ENCODE results near the gene SDK2. TPM values are rescaled to one million over a fixed set of nuclear protein-coding genes. Genes with fewer than 3 reads are reported as not detected.

The SDK2 gene
- total and polyA plus RNA-seq, 4 experiments from 2014 or later = 0.49 to 2.9 (median 2.2) TPM; not detected in 1

DNA sequence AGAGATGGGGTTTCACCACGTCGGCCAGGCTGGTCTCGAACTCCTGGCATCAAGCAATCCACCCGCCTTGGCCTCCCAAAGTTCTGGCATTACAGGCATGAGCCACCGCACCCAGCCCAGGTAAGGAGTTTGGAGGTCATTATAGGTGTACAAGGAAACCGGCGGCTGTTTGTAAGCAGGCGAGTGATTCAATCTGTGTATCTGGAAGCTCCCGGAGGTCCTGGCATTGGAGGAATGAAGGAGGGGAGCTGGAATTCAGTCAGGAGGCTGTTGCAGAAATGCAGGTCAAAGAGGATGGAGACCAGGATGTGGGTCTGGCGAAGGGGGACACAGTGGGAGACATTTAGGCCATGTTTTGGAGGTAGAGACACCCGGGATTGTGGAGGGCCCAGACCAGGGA lies 351.2 kb downstream of the SDK2 start:
- H3K36me3 Mint-ChIP-seq = no peaks in the 10 kb centered on the region

DNA sequence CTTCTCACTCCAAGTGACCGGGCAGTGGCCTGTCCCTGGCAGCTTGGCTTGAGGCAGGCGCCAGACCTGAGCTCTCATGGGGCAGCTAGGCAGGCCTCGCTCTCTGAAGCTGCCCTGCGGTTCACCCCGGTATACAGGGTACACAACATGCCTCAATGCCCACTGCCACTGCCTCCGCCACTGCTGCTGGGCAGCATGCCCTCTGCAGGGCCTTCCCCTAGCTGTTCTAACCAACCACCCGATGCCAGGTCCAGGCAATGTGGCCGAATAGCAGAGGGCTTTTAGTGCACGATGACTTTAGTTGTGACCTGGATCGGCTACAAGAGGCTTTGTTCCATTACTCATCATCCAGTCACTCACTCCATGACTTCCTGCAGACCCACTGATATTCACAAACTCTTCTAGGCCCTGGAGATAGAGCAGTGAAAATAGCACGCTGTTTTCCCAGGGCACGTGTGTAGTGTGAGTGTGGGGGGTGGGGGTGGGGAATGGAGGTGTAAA lies 352.2 kb downstream of the SDK2 start:
- H3K27ac Mint-ChIP-seq = no peak overlapping the region
- H3K4me3 Mint-ChIP-seq = no peak overlapping the region
- H3K27me3 Mint-ChIP-seq = peaks cover 0 to 1% of the 10 kb centered on the region in 2 donors
- no peak for DNase-seq
- Histone ChIP-seq H3K4me3 (ENCODE audit: low read length in 2 of 2) (no peak overlapping the region), H3K4me1 (ENCODE audit: insufficient read depth, low read length) (peaks cover 10% of the 10 kb centered on the region), H3K36me3 (ENCODE audit: insufficient read depth, low read length) (no peaks in the 10 kb centered on the region), H3K9me3 (ENCODE audit: control insufficient read depth in 1 of 2, low read length in 2 of 2) (no peaks in the 10 kb centered on the region), H3K27ac (ENCODE audit: low read depth, low read length) (no peak overlapping the region), H3K27me3 (ENCODE audit: insufficient read depth, low read length) (no peaks in the 10 kb centered on the region)
- no peaks in the 10 kb centered on the region for H3K9me3 Mint-ChIP-seq
- intact Hi-C loops (cut with micrococcal nuclease) = no loop called here
- H3K4me1 Mint-ChIP-seq = peaks cover 7 to 16% (median 11%) of the 10 kb centered on the region in 4 donors
- ChIA-PET CTCF (ENCODE audit: partially characterized antibody) (no interaction called here), POLR2A (ENCODE audit: partially characterized antibody) (no interaction called here)
- H3K36me3 Mint-ChIP-seq = no peaks in the 10 kb centered on the region

More for the DNA sequence above, 351.2 kb downstream of the SDK2 start:
- peaks cover 0 to 1% of the 10 kb centered on the region in 2 donors for H3K27me3 Mint-ChIP-seq
- CTCF ChIA-PET (ENCODE audit: partially characterized antibody) = interaction anchor here (0.6 kb wide), 1 partner anchor 48 kb away, joined by 5 read pairs; no protein-coding TSS in a partner anchor
- Histone ChIP-seq H3K36me3 (ENCODE audit: insufficient read depth, low read length) (no peaks in the 10 kb centered on the region), H3K27me3 (ENCODE audit: insufficient read depth, low read length) (no peaks in the 10 kb centered on the region), H3K4me1 (ENCODE audit: insufficient read depth, low read length) (peaks cover 10% of the 10 kb centered on the region), H3K9me3 (ENCODE audit: control insufficient read depth in 1 of 2, low read length in 2 of 2) (no peaks in the 10 kb centered on the region), H3K4me3 (ENCODE audit: low read length in 2 of 2) (no peak overlapping the region), H3K27ac (ENCODE audit: low read depth, low read length) (no peak overlapping the region)
- H3K4me1 Mint-ChIP-seq = peaks cover 7 to 16% (median 12%) of the 10 kb centered on the region in 4 donors
- no peak overlapping the region for H3K27ac Mint-ChIP-seq
- intact Hi-C loops (cut with micrococcal nuclease) = no loop called here
- H3K4me3 Mint-ChIP-seq = no peak overlapping the region
- POLR2A ChIA-PET (ENCODE audit: partially characterized antibody) = no interaction called here
- no peak for DNase-seq
- no peaks in the 10 kb centered on the region for H3K9me3 Mint-ChIP-seq

DNA sequence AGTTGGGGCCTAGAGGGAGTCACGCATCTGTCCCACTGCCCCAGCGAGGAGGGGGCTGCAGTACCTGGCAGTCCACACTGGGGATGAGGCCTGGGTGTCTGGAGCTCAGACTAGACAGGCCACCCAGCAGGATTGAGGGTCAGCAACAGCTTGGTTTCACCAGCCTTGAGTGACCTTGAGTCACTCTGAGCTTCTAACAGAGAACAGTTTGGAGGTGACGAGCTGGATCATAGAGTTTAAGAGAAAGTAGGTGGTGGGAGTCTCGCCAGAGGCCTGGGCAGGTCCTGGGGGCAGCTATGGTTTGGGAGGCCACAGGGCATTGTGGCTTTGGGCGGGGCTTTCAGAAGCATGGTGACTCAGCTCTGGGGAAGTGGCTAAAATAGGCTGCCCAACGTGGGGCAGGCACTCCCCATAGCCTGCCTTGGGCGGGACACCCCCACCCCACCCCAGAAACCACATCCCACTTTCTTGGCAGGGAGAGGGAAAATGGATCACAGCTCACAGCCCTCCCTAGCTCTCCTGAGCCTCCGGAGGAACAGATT lies 352.9 kb downstream of the SDK2 start:
- no peak overlapping the region for H3K27ac ChIP-seq (ENCODE audit: low read depth, low read length)
- DNase-seq = no peak
- Mint-ChIP-seq H3K36me3 (no peaks in the 10 kb centered on the region), H3K4me3 (peak overlapping the region in 2 of 8 donors; percentile 10 to 31), H3K4me1 (peaks cover 7 to 16% (median 11%) of the 10 kb centered on the region in 4 donors), H3K27me3 (peaks cover 0 to under 1% of the 10 kb centered on the region in 2 donors), H3K9me3 (no peaks in the 10 kb centered on the region), H3K27ac (peak overlapping the region in 2 of 7 donors; percentile 27 to 37)
- intact Hi-C loops (cut with micrococcal nuclease) = no loop called here
- H3K27me3 ChIP-seq (ENCODE audit: insufficient read depth, low read length) = no peaks in the 10 kb centered on the region
- ChIA-PET POLR2A (ENCODE audit: partially characterized antibody) (no interaction called here), CTCF (ENCODE audit: partially characterized antibody) (interaction anchor here (0.7 to 1.3 kb wide), 2 partner anchors 9 to 20 kb away, joined by 3 to 4 read pairs; no protein-coding TSS in a partner anchor)
- no peak overlapping the region for H3K4me3 ChIP-seq (ENCODE audit: low read length in 2 of 2)
- no peaks in the 10 kb centered on the region for H3K9me3 ChIP-seq (ENCODE audit: control insufficient read depth in 1 of 2, low read length in 2 of 2)
- peaks cover 10% of the 10 kb centered on the region for H3K4me1 ChIP-seq (ENCODE audit: insufficient read depth, low read length)
- no peaks in the 10 kb centered on the region for H3K36me3 ChIP-seq (ENCODE audit: insufficient read depth, low read length)

DNA sequence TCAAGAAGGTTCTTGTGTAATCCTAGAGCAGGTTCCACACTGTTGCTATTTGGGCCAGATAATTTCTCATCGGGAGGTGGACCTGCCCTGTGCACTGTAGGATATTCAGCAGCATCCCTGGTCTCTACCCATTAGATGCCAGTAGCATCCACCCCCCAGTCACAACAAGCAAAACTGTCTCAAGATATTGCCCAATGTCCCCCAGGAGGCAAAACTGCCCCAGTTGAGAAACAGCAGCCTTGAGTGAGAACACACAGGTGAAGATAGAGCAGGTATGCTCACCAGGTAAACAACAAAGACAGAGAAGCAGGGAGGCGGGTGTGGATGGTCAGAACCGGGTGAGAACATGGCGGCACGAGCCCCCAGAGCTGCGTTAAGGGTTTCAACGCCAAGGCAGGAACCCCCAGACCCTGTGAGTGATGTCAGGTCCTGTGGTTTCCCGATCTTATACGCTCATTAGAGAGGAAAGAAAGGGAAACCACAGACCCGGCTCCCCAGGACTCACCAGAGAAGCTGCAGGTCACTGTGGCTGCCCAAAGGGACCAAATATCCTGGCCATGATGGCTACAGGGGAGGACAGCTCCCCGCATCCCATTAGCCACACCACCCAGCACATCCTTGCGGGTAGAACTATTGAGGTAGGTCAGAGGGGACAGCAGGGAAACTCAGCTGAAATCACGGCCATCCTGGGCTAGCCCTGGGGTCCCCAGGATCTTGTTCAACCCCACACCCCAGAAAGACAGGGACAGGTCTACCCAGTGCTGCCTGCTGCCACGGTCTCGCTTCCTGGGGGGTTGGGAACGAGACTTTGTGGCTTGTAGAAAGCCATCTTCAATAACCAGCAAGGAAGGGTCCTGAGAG lies 353.6 kb downstream of the SDK2 start:
- Mint-ChIP-seq H3K27me3 (no peaks in the 10 kb centered on the region), H3K4me1 (peaks cover 7 to 16% (median 11%) of the 10 kb centered on the region in 4 donors), H3K4me3 (peak overlapping the region in 2 of 8 donors; percentile 1 to 31), H3K36me3 (no peaks in the 10 kb centered on the region), H3K27ac (peak overlapping the region in 3 of 7 donors; percentile 27 to 75 (median 59)), H3K9me3 (no peaks in the 10 kb centered on the region)
- H3K36me3 ChIP-seq (ENCODE audit: insufficient read depth, low read length) = no peaks in the 10 kb centered on the region
- no peaks in the 10 kb centered on the region for H3K27me3 ChIP-seq (ENCODE audit: insufficient read depth, low read length)
- no peak overlapping the region for H3K27ac ChIP-seq (ENCODE audit: low read depth, low read length)
- intact Hi-C loops (cut with micrococcal nuclease) = no loop called here
- peaks cover 10% of the 10 kb centered on the region for H3K4me1 ChIP-seq (ENCODE audit: insufficient read depth, low read length)
- no peak overlapping the region for H3K4me3 ChIP-seq (ENCODE audit: low read length in 2 of 2)
- no peak for DNase-seq
- no peaks in the 10 kb centered on the region for H3K9me3 ChIP-seq (ENCODE audit: control insufficient read depth in 1 of 2, low read length in 2 of 2)
- CTCF ChIA-PET (ENCODE audit: partially characterized antibody) = interaction anchor here (0.7 to 1.3 kb wide), 2 partner anchors 8 to 20 kb away, joined by 3 to 4 read pairs; no protein-coding TSS in a partner anchor
- POLR2A ChIA-PET (ENCODE audit: partially characterized antibody) = no interaction called here

DNA sequence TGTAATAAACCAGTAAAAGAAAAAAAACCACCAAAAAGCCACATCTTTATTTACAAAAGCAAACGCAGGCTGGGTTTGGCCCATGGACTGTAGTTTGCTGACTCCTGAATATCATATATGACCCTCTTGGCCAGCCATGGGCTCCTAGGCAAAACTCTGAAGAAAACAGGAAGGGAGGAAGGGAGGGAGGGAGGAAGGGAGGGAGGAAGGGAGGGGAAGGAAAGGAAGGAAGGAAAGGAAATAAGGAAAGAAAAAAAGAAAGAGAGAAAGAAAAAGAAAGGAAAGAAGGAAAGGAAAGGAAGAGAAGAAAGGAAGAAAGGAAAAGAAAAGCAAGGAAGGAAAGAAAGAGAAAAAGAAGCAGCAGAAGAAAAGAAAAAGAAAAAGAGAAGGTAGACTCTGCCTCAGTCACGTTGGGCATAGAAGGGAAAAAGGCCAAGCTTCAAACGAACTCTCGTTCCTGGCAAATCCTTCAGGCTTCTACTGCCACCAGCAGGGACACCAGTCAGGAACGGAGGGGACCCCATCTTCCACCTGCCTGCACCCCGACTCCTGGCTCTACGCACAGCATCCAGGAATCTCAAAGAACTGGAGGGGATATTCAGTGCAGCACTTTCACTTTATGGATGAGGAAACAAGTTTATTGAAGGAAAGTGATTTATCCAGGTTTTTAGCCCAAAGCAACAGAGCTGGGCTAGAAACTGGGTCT lies 354.5 kb downstream of the SDK2 start:
- DNase-seq = no peak
- ChIA-PET CTCF (ENCODE audit: partially characterized antibody) (no interaction called here), POLR2A (ENCODE audit: partially characterized antibody) (no interaction called here)
- H3K9me3 ChIP-seq (ENCODE audit: control insufficient read depth in 1 of 2, low read length in 2 of 2) = no peaks in the 10 kb centered on the region
- intact Hi-C loops (cut with micrococcal nuclease) = no loop called here
- Mint-ChIP-seq H3K9me3 (no peaks in the 10 kb centered on the region), H3K4me1 (peaks cover 7 to 16% (median 11%) of the 10 kb centered on the region in 4 donors), H3K27ac (peak overlapping the region in 1 of 7 donors; percentile 55), H3K27me3 (no peaks in the 10 kb centered on the region), H3K4me3 (no peak overlapping the region), H3K36me3 (no peaks in the 10 kb centered on the region)
- H3K27ac ChIP-seq (ENCODE audit: low read depth, low read length) = no peak overlapping the region
- peaks cover 10% of the 10 kb centered on the region for H3K4me1 ChIP-seq (ENCODE audit: insufficient read depth, low read length)
- H3K4me3 ChIP-seq (ENCODE audit: low read length in 2 of 2) = no peak overlapping the region
- H3K36me3 ChIP-seq (ENCODE audit: insufficient read depth, low read length) = no peaks in the 10 kb centered on the region
- no peaks in the 10 kb centered on the region for H3K27me3 ChIP-seq (ENCODE audit: insufficient read depth, low read length)

DNA sequence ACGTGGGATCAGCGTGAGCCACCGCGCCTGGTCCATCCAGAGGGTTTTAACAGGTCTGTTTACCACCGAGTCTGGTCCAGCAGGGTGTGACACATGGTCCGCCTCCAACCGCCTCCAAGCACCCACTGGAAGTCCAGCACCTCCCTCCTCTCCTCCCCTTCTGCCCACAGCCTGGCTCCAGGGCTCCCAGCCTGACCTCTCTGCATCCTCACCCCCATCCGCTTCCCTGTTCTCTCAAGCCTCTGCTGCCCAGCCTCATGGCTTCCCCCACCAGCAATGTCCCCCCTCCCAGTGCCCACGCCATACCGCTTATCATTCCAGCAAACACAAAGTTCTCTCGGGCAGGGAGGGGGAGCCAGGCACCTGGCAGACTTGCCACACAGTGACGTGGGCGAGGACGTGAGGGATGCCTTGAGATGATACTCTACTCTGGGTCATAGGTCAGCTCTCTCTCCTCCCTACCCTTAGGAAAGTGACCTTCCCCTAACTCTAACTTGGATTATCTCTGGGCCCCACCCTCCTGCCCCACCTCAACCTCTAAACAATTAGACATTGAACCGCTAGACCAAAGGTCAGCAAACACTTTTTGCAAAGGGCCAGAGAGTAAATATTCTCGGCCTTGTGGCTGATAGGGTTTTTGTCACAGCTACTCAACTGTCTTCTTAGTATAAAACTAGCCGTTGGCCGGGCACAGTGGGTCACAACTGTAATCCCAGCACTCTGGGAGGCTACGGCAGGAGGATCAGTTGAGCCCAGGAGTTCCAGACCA lies 355.5 kb downstream of the SDK2 start:
- H3K9me3 Mint-ChIP-seq = no peaks in the 10 kb centered on the region
- H3K4me3 Mint-ChIP-seq = no peak overlapping the region
- ChIA-PET CTCF (ENCODE audit: partially characterized antibody) (interaction anchor here (0.6 kb wide), 1 partner anchor 22 kb away, joined by 3 read pairs; no protein-coding TSS in a partner anchor), POLR2A (ENCODE audit: partially characterized antibody) (no interaction called here)
- Histone ChIP-seq H3K36me3 (ENCODE audit: insufficient read depth, low read length) (no peaks in the 10 kb centered on the region), H3K4me1 (ENCODE audit: insufficient read depth, low read length) (peaks cover 10% of the 10 kb centered on the region), H3K4me3 (ENCODE audit: low read length in 2 of 2) (no peak overlapping the region), H3K9me3 (ENCODE audit: control insufficient read depth in 1 of 2, low read length in 2 of 2) (no peaks in the 10 kb centered on the region), H3K27me3 (ENCODE audit: insufficient read depth, low read length) (no peaks in the 10 kb centered on the region), H3K27ac (ENCODE audit: low read depth, low read length) (no peak overlapping the region)
- no peak overlapping the region for H3K27ac Mint-ChIP-seq
- no peaks in the 10 kb centered on the region for H3K27me3 Mint-ChIP-seq
- peaks cover 7 to 16% (median 11%) of the 10 kb centered on the region in 4 donors for H3K4me1 Mint-ChIP-seq
- intact Hi-C loops (cut with micrococcal nuclease) = no loop called here
- no peaks in the 10 kb centered on the region for H3K36me3 Mint-ChIP-seq
- DNase-seq = no peak
